H1 (cell line): ENCODE data around the gene ACTR5. TPM values are rescaled to one million over a fixed set of nuclear protein-coding genes. Genes with fewer than 3 reads are reported as not detected.

Source experiments
- CTCF ChIA-PET: fragments of 300-600 bp; sonication (Branson Sonifier 250); formaldehyde crosslinking; loops from one replicate; lab custom pipeline; 2021; ENCODE audit not compliant: partially characterized antibody; lab: Charles Lee
- POLR2A ChIA-PET: fragments of 300-600 bp; sonication (Branson Sonifier 250); formaldehyde crosslinking; loops from one replicate; lab custom pipeline; 2021; ENCODE audit warnings: inconsistent platforms; ENCODE audit not compliant: partially characterized antibody; lab: Charles Lee
- DNase-seq, 2 experiments: peaks; one replicate each; pipeline versions ENCODE4 v3.0.0 to v3.0.0-alpha.2; 2010 to 2022; ENCODE audit warnings: low spot score in 2 of 2, low read depth in 1 of 2, mixed read lengths in 1 of 2
- FAIRE-seq: peaks from 2 replicates; lab custom pipeline; 2011; peaks lifted over from hg19 to GRCh38; lab: Jason Lieb, UNC
- H2AFZ ChIP-seq: 2 replicates; pipeline ENCODE4 v1.8.1; 2012; ENCODE audit warnings: low read length, inconsistent platforms
- H2AK5ac ChIP-seq: 2 replicates; pipeline ENCODE4 v1.6.1; 2013; ENCODE audit warnings: low read depth, low read length
- H2BK120ac ChIP-seq: replicated peaks from 2 replicates; pipeline ENCODE3; 2013; ENCODE audit warnings: low read depth, low read length, inconsistent platforms
- H2BK12ac ChIP-seq: 2 replicates; pipeline ENCODE4 v1.6.1; 2013; ENCODE audit warnings: low read depth, low read length
- H2BK15ac ChIP-seq: 2 replicates; pipeline ENCODE4 v1.6.1; 2013; ENCODE audit warnings: low read length
- H2BK20ac ChIP-seq: 2 replicates; pipeline ENCODE4 v1.6.1; 2013; ENCODE audit warnings: low read length
- H2BK5ac ChIP-seq: 2 replicates; pipeline ENCODE4 v1.6.1; 2013; ENCODE audit warnings: low read depth, low read length
- H3K14ac ChIP-seq: 2 replicates; pipeline ENCODE4 v1.6.1; 2013; ENCODE audit warnings: inconsistent platforms; ENCODE audit not compliant: insufficient read length
- H3K18ac ChIP-seq: 2 replicates; pipeline ENCODE4 v1.6.1; 2013; ENCODE audit warnings: low read length; ENCODE audit errors: extremely low read depth
- H3K23ac ChIP-seq: 2 replicates; pipeline ENCODE4 v1.6.1; 2013; ENCODE audit warnings: inconsistent platforms; ENCODE audit not compliant: insufficient read length
- H3K23me2 ChIP-seq: 2 replicates; pipeline ENCODE4 v1.6.1; 2013; ENCODE audit warnings: low read depth, low read length
- H3K27ac ChIP-seq: 2 replicates; pipeline ENCODE4 v1.6.1; 2011; ENCODE audit warnings: low read depth, low read length, inconsistent platforms
- H3K27me3 ChIP-seq, 4 experiments: replicated peaks in 1 of 4; 1 replicate in 1 of 4; 2 replicates in 3 of 4; pipeline versions ENCODE4 v1.6.1 to v1.8.1; 2011 to 2013; ENCODE audit warnings: low read length in 3 of 4, mild to moderate bottlenecking in 3 of 4, inconsistent platforms in 2 of 4, mixed read lengths in 2 of 4, moderate library complexity in 1 of 4; ENCODE audit not compliant: control insufficient read depth in 3 of 4, insufficient read depth in 3 of 4; ENCODE audit errors: extremely low read depth in 1 of 4
- H3K36me3 ChIP-seq, 4 experiments: 2 replicates each; pipeline versions ENCODE4 v1.6.1 to v1.8.1; 2011 to 2013; ENCODE audit warnings: mild to moderate bottlenecking in 4 of 4, low read length in 3 of 4, moderate library complexity in 2 of 4, control low read depth in 1 of 4, inconsistent platforms in 1 of 4; ENCODE audit not compliant: insufficient read depth in 4 of 4, control insufficient read depth in 2 of 4
- H3K4ac ChIP-seq: replicated peaks from 2 replicates; pipeline ENCODE3; 2013; ENCODE audit warnings: low read length, low read depth, mixed read lengths, inconsistent platforms; ENCODE audit not compliant: insufficient read length
- H3K4me1 ChIP-seq, 4 experiments: replicated peaks in 1 of 4; 1 replicate in 1 of 4; 2 replicates in 3 of 4; pipeline versions ENCODE4 v1.6.1 to v1.8.1; 2011 to 2013; ENCODE audit warnings: low read length in 3 of 4, inconsistent platforms in 2 of 4, mixed read lengths in 1 of 4; ENCODE audit not compliant: insufficient read depth in 4 of 4, control insufficient read depth in 3 of 4
- H3K4me2 ChIP-seq, 2 experiments: 2 replicates each; pipeline versions ENCODE4 v1.6.1 to v1.8.1; 2011 to 2013; ENCODE audit warnings: low read depth in 2 of 2, low read length in 2 of 2, control low read depth in 1 of 2, inconsistent platforms in 1 of 2, mild to moderate bottlenecking in 1 of 2; ENCODE audit not compliant: insufficient read depth in 1 of 2
- H3K4me3 ChIP-seq, 4 experiments: fragments of 200-600, 300-600 bp in 1 of 4; sonication (generic), shearing (Covaris generic), sonication (Bioruptor Twin) in 1 of 4; 2 replicates each; pipeline versions ENCODE4 v1.5.1 to v1.8.1; 2011 to 2016; ENCODE audit warnings: low read length in 4 of 4, low read depth in 3 of 4, control low read depth in 2 of 4, inconsistent platforms in 2 of 4, mild to moderate bottlenecking in 2 of 4, mixed read lengths in 1 of 4, moderate library complexity in 1 of 4; ENCODE audit not compliant: insufficient read depth in 2 of 4; ENCODE audit errors: extremely low read depth in 1 of 4
- H3K56ac ChIP-seq: replicated peaks from 2 replicates; pipeline ENCODE3; 2013; ENCODE audit warnings: low read depth, mild to moderate bottlenecking, mixed read lengths, low read length, inconsistent platforms; ENCODE audit not compliant: insufficient read length
- H3K79me1 ChIP-seq: 2 replicates; pipeline ENCODE4 v1.6.1; 2013; ENCODE audit warnings: low read depth, low read length, control low read depth
- H3K79me2 ChIP-seq, 2 experiments: 2 replicates each; pipeline versions ENCODE4 v1.6.1 to v1.8.1; 2012 to 2013; ENCODE audit warnings: low read length in 2 of 2, mild to moderate bottlenecking in 2 of 2, inconsistent platforms in 1 of 2; ENCODE audit not compliant: insufficient read depth in 2 of 2, control insufficient read depth in 1 of 2
- H3K9ac ChIP-seq, 4 experiments: replicated peaks in 1 of 4; 1 replicate in 1 of 4; 2 replicates in 3 of 4; pipeline versions ENCODE4 v1.6.1 to v1.8.1; 2011 to 2013; ENCODE audit warnings: low read depth in 3 of 4, low read length in 3 of 4, control low read depth in 2 of 4, mild to moderate bottlenecking in 2 of 4, moderate library complexity in 2 of 4, inconsistent platforms in 1 of 4; ENCODE audit errors: extremely low read depth in 1 of 4
- H3K9me3 ChIP-seq, 2 experiments: 2 replicates each; pipeline versions ENCODE4 v1.6.1 to v1.8.1; 2012 to 2013; ENCODE audit warnings: mild to moderate bottlenecking in 2 of 2, moderate library complexity in 2 of 2, control low read depth in 1 of 2, inconsistent platforms in 1 of 2, low read depth in 1 of 2, low read length in 1 of 2, mixed read lengths in 1 of 2; ENCODE audit not compliant: insufficient read depth in 2 of 2
- H4K20me1 ChIP-seq, 2 experiments: replicated peaks in 1 of 2; 2 replicates each; pipeline versions ENCODE3 to v1.8.1; 2011 to 2013; ENCODE audit warnings: inconsistent platforms in 2 of 2, low read length in 2 of 2, mild to moderate bottlenecking in 1 of 2; ENCODE audit not compliant: insufficient read depth in 2 of 2, control insufficient read depth in 1 of 2
- H4K5ac ChIP-seq: 2 replicates; pipeline ENCODE4 v1.6.1; 2013; ENCODE audit warnings: low read length, low read depth, mixed read lengths, inconsistent platforms; ENCODE audit not compliant: insufficient read length
- H4K8ac ChIP-seq: 2 replicates; pipeline ENCODE4 v1.8.0; 2013; ENCODE audit warnings: mild to moderate bottlenecking, moderate library complexity, low read length, inconsistent platforms; ENCODE audit not compliant: insufficient read depth; ENCODE audit errors: extremely low read depth
- H4K91ac ChIP-seq: replicated peaks from 2 replicates; pipeline ENCODE3; 2013; ENCODE audit warnings: low read length, mixed read lengths, inconsistent platforms; ENCODE audit not compliant: insufficient read length
- BACH1 ChIP-seq: IDR thresholded peaks from 2 replicates; pipeline ENCODE4 v1.6.1; 2012; ENCODE audit warnings: low read length, improper control_type of control experiment
- CHD2 ChIP-seq: IDR thresholded peaks from 2 replicates; pipeline ENCODE4 v1.6.1; 2012; ENCODE audit warnings: low read length, improper control_type of control experiment
- KDM1A ChIP-seq: fragments of 200-600, 300-600 bp; sonication (generic); IDR thresholded peaks from 2 replicates; pipeline ENCODE4 v1.7.1; 2016; ENCODE audit warnings: mild to moderate bottlenecking, low read length, borderline replicate concordance
- RBBP5 ChIP-seq: IDR thresholded peaks from 2 replicates; pipeline ENCODE4 v1.7.1; 2012; ENCODE audit warnings: low read depth, mild to moderate bottlenecking, inconsistent platforms, low read length, moderate library complexity, borderline replicate concordance
- WGBS, 2 experiments: shearing (Covaris generic) in 1 of 2; methylation state at CpG; one replicate each; pipeline versions ENCODE4 v1.1.6 to v1.1.7; 2013 to 2015; ENCODE audit warnings: low lambda C conversion rate in 2 of 2, mixed read lengths in 2 of 2, inconsistent platforms in 1 of 2, low coverage in 1 of 2, missing lambda C conversion rate in 1 of 2; ENCODE audit not compliant: insufficient replicate concordance in 2 of 2, insufficient coverage in 1 of 2, insufficient read length in 1 of 2; ENCODE audit errors: extremely low coverage in 1 of 2, missing lambda C conversion rate in 1 of 2; 5-methylcytosine and 5-hydroxymethylcytosine counted together
- polyA plus RNA-seq, 7 experiments: library from polyadenylated mRNA; depleted of rRNA in 3 of 7; stranded (reverse) in 5 of 7; unstranded in 2 of 7; fragments of >200 nt in 5 of 7; fragments of 200-250 nt in 2 of 7; gene quantifications; 1 replicate in 5 of 7; 2 replicates in 1 of 7; 4 replicates in 1 of 7; pipeline versions ENCODE4 v1.2.1 to v1.2.3, GENCODE V29; 2011 to 2013; ENCODE audit warnings: missing spikeins in 2 of 7, mixed read lengths in 2 of 7
- total RNA-seq: library from RNA; stranded (reverse); fragmentation: NEBNext Ultra II Directional; extraction: Animal tissue kit (Norgen Biotek cat#: 25700); gene quantifications from 2 replicates; pipeline ENCODE4 v1.2.1, GENCODE V29; 2021
- TF ChIP-seq, protein P1 (sequence below): IDR thresholded peaks from 2 replicates; pipeline ENCODE4 v1.6.1; 2012; ENCODE audit warnings: low read length, inconsistent platforms

The ACTR5 gene
- total and polyA plus RNA-seq, 2 of the 8 experiments (the other 6 are each of a cell fraction or from before 2014, with no cell fraction given), result 10.4 to 14.4 TPM

DNA sequence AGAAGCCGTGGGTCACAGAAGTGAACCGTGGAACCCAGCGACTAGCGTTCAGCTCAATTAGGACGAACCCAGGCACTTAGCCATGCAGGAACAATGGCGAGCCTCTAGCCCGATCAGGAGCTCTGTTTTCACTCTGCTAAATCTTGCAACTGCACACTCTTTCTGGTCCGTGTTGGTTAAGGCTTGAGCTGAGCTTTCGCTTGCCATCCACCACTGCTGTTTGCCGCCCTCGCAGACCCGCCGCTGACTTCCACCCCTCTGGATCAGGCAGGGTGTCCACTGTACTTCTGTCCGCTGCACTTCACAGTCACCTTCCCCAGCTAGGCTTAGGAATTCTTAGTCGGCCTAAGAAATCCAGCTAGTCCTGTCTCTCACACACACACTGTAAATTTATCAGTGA lies 49.7 kb upstream of the ACTR5 start:
- H2BK15ac ChIP-seq, result no peak overlapping the region
- no peaks in the 10 kb centered on the region for H3K79me2 ChIP-seq
- H3K14ac ChIP-seq, result no peak overlapping the region
- WGBS, 2 experiments, result 83% methylated on average over 15 of the region's 15 CpGs; no CpG with 5 or more reads in 1 of the 2 experiments
- H4K5ac ChIP-seq, result no peak overlapping the region
- POLR2A ChIA-PET, result no interaction called here
- no peak overlapping the region for H2BK12ac ChIP-seq
- H3K27ac ChIP-seq, result no peak overlapping the region
- FAIRE-seq, result no peak
- H2AFZ ChIP-seq, result no peak overlapping the region
- H3K23ac ChIP-seq, result no peak overlapping the region
- H3K4me2 ChIP-seq, result no peak overlapping the region
- H2BK5ac ChIP-seq, result no peak overlapping the region
- H3K4me3 ChIP-seq, result no peak overlapping the region
- H3K36me3 ChIP-seq, result no peaks in the 10 kb centered on the region
- H2BK120ac ChIP-seq, result no peak overlapping the region
- H3K9ac ChIP-seq, result no peak overlapping the region
- H3K56ac ChIP-seq, result no peak overlapping the region
- no peaks in the 10 kb centered on the region for H3K23me2 ChIP-seq
- CTCF ChIA-PET, result interaction anchor here (0.5 to 2.3 kb wide), 11 partner anchors 8 to 1761 kb away, joined by 3 to 10 read pairs (median 5); partner anchors contain the start of gene SLC32A1
- H4K91ac ChIP-seq, result no peak overlapping the region
- H3K79me1 ChIP-seq, result no peaks in the 10 kb centered on the region
- TF ChIP-seq KDM1A (no peak), BACH1 (no peak), RBBP5 (no peak), CHD2 (no peak)
- TF ChIP-seq, protein P1, sequence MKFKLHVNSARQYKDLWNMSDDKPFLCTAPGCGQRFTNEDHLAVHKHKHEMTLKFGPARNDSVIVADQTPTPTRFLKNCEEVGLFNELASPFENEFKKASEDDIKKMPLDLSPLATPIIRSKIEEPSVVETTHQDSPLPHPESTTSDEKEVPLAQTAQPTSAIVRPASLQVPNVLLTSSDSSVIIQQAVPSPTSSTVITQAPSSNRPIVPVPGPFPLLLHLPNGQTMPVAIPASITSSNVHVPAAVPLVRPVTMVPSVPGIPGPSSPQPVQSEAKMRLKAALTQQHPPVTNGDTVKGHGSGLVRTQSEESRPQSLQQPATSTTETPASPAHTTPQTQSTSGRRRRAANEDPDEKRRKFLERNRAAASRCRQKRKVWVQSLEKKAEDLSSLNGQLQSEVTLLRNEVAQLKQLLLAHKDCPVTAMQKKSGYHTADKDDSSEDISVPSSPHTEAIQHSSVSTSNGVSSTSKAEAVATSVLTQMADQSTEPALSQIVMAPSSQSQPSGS, result no peak
- H4K20me1 ChIP-seq, result no peaks in the 10 kb centered on the region
- no peak overlapping the region for H2AK5ac ChIP-seq
- no peak overlapping the region for H2BK20ac ChIP-seq
- no peaks in the 10 kb centered on the region; a peak in 1 of 7 replicates for H3K27me3 ChIP-seq
- H3K9me3 ChIP-seq, result no peaks in the 10 kb centered on the region
- H3K4ac ChIP-seq, result no peak overlapping the region
- H4K8ac ChIP-seq, result no peak overlapping the region
- no peak overlapping the region for H3K18ac ChIP-seq
- no peaks in the 10 kb centered on the region for H3K4me1 ChIP-seq
- DNase-seq, result no peak
